GM11168 (cell line): Measurements from ENCODE around the gene NFASC.

ENCODE experiments used
- in situ Hi-C: fragments of 300-500 bp; cut with MboI; formaldehyde crosslinking; loops from one replicate; pipeline ENCODE4 v1.12.0; 2022; ENCODE audit warnings: low sequenced_read_pairs; ENCODE audit not compliant: unreplicated experiment

The NFASC gene

DNA sequence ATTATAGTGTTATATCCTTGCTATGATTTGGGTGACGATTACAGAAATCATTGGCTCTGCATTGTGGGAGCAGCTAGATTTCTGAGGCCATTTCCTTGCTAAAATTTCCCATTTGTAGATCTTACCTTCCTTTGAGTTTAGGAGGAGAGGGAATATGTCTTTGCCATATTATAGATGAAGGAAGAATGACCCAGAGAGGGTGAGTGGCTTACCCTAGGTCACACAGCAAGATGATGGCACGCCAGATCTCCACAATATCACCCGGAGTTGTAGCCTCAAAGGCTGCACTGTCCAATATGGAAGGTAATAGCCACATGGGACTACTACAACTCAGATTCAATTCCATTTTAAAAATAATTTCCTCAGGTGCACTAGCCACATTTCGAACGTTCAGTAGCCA, 182.6 kb downstream of the NFASC start:
- in situ Hi-C loops: no loop called here

DNA sequence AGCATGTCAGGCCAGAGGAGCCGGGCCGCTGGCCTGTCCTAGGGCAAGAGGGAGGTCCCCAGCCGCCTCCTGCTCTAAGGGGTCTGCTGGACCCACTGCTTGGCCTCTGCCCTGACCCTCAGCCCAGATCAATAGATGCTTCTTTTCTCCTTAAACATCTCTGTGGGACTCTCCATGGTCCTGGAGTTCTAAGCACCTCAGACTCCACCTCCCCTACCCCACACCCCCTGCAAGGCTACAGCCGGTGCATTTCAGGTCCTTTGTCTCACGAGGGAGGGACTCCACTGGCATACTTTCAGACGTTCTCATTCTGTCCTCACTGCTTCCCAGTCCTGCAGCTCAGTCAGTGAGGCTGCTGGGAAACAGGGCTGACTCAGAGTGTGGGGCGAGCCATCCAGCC, 183.4 kb downstream of the NFASC start:
- in situ Hi-C loops: no loop called here

DNA sequence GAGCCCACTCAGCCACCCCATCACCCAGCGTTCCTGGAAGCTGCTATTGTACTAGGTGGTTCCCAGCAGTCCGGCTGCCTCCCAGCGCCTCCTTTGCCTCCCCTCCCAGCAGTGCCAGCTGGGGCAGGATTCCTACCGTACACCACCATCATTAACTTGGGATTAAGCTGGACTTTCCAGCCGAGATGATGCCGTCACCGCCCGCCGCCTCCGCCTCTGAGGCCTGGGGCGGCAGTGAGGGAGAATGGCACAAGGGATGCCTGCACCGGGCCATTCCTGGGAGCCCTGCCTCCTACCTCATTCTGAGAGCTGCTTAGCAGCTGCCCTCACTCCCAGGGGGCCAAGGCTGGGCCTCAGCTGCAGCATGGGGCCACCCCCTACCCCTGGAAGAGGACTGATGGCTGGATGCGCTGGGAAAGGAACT, 185.5 kb downstream of the NFASC start:
- in situ Hi-C loops: no loop called here

DNA sequence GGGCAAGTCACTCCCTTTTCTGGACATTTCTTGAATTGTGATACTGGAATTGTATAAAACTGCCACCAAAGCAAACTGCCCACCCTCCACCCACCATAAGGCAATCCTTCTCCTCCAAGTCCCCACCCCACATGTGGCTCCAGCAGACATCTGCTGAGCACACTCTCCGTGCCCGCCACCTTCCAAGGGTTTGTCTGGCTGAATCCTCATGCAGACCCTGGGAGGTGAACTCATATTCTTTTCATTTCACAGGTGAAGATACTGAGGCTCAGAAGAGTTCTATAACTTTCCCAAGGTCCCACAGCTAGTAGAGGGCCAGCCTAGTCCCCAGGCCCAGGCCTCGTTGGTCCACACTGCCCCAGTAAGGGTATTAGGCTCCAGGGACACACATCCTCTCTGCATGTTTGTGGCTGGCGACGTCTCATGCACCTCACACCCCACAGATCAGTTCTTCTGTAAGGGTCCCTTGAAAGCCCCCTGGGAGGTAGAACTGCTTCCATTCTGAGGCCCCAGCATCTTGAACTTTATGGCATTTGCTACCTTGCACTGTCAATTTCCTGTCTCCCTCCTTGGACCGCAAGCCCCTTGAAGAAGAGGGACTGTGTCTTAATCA, 186.4 kb downstream of the NFASC start:
- in situ Hi-C loops: no loop called here

DNA sequence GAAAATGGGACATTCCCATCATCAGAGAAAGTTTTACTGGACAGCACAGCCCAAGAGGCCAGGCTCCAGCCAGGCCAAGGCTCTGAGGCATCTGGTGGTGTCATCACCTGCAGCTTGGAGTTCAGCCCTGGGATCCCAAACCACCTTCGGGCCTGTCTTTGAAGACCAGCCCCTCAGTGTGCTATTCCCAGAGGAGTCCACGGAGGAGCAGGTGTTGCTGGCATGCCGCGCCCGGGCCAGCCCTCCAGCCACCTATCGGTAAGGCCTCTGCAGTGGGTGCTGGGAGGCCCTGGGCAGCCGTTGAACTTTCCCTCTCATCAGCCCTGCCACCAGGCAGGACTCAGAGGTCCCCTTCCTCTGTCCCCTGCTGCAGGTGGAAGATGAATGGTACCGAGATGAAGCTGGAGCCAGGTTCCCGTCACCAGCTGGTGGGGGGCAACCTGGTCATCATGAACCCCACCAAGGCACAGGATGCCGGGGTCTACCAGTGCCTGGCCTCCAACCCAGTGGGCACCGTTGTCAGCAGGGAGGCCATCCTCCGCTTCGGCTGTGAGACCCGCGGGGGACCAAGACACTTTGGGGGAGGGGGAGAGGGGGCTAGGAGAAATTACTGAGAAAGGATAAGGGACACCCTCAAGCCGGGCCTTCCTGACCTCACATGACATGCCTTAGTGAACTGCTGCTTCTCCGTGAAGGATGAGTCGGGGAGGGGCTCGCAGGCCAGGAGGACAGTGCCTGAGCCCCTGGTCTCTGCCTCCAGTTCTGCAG, 187.3 kb downstream of the NFASC start:
- in situ Hi-C loops: no loop called here

DNA sequence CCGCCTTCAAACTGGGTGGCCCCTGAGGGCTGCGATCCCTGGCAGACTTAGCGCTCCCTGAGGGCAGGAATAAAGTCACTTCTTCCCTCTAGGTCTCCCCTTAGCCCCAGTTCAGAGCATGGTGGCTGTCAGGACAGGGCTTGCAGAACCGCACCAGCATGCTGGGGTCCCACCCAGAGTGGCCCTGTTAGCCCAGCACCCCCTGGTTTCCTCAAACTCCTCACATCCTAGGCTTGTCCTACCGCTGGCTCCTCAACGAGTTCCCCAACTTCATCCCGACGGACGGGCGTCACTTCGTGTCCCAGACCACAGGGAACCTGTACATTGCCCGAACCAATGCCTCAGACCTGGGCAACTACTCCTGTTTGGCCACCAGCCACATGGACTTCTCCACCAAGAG, 188.2 kb downstream of the NFASC start:
- in situ Hi-C loops: no loop called here

DNA sequence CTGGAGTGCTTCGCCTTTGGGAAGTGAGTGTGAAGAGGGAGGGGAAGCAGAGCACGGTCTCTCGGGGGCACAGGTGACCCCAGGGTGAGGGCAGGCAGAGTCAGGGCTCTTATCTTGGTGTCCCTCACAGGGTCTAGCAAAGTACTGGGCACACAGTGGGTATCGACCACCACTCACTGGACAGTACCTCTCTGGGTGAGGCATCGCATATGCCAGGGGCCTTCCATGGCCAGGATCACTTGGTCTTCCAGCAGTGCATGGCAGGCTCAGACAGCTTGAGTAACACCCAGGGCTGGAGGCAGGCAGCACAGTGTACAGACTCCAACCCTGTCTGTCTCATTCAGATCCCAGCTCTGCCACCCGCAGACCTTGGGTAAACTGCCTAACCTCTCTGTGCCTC, 189.0 kb downstream of the NFASC start:
- in situ Hi-C loops: loop anchor here (10.0 kb wide), 1 partner anchor 85 kb away; no protein-coding TSS in a partner anchor

DNA sequence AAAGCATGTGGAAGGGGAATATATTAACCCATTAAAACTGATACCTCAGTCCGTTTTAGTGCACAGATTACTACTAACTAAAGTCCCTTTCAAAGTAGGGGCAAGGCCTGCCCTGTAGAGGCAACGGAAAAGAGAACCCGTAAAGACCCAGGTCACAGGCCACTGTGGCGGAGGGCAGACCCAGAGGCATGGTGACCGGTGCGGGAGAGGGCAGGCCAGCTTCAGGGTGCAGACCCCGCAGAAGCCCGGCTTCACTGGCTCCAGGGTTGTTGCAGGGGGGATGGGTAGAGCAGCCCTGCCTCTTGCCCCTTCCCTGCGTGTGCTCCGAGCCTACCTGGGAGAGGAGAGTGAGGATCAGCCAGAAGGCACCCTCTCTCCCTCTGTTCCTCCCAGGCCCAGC, 190.1 kb downstream of the NFASC start:
- in situ Hi-C loops: loop anchor here (10.0 kb wide), 1 partner anchor 86 kb away; no protein-coding TSS in a partner anchor

DNA sequence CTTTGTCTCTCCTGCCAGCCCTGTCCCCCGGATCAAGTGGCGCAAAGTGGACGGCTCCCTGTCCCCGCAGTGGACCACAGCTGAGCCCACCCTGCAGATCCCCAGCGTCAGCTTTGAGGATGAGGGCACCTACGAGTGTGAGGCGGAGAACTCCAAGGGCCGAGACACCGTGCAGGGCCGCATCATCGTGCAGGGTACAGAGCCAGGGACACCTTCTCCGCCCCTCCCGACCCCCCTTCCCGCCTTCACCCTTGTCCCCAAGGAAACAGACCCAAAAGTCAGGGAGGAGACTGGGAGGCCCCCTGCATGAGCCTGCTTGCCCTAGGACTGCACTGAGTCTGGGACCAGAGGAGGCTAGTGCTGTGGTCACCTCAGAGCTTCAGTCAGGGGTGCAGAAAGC, 190.6 kb downstream of the NFASC start:
- in situ Hi-C loops: loop anchor here (10.0 kb wide), 1 partner anchor 86 kb away; no protein-coding TSS in a partner anchor

DNA sequence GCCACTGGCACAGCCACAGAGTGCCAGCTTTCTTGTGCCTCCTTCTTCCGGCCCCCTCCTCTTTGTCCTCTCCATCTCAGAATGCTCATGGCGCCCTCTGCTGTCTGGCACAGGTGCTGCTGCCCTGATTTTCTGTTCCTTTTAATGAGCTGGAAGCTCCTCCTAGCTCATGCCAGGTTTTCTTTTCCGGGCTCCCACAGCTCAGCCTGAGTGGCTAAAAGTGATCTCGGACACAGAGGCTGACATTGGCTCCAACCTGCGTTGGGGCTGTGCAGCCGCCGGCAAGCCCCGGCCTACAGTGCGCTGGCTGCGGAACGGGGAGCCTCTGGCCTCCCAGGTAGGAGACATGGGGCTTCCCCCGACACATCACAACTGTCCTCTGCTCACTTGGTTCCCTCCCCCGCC, 191.0 kb downstream of the NFASC start:
- in situ Hi-C loops: loop anchor here (10.0 kb wide), 1 partner anchor 87 kb away; no protein-coding TSS in a partner anchor

DNA sequence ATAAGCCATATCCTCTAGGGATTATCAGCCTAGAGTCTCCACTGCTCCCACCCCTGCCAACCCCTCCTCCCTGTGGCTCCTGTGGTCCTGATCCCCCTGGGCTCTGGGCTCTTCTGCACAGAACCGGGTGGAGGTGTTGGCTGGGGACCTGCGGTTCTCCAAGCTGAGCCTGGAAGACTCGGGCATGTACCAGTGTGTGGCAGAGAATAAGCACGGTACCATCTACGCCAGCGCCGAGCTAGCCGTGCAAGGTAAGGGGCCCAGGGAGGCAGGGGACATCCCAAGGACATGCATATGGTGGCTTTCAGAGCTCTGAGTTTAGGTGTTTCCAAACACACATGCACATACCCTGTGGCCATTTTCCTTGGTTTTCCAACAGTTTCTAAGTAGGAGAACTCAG, 191.7 kb downstream of the NFASC start:
- in situ Hi-C loops: loop anchor here (10.0 kb wide), 1 partner anchor 88 kb away; no protein-coding TSS in a partner anchor

DNA sequence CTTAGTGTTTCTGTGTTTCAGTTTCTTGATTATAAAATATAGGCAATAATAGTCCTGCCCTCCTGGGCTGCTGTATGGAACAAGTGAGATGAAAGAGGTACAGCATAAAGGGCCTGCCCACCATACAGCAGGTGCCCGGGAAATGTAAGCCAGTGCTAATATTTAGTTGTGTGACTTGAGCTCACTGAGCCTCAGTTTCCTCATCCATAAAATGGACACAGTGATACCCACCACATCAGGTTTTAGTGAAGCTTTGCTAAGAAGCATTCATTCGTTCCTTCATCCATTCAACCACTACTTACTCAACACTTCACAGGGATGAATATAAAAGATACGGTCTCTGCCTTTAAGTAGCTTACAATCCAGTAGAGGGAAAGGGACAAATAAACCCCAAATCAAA, 192.2 kb downstream of the NFASC start:
- in situ Hi-C loops: loop anchor here (10.0 kb wide), 1 partner anchor 88 kb away; no protein-coding TSS in a partner anchor

DNA sequence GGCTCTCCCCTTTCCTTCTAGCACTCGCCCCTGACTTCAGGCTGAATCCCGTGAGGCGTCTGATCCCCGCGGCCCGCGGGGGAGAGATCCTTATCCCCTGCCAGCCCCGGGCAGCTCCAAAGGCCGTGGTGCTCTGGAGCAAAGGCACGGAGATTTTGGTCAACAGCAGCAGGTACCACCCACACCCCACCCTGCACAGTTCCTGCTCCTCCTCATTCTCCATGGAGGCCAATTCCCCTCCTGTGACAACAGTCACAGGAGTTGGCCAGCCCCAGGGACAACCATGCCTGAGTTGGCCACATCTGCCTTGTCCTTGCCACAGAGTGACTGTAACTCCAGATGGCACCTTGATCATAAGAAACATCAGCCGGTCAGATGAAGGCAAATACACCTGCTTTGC, 193.6 kb downstream of the NFASC start:
- in situ Hi-C loops: loop anchor here (10.0 kb wide), 1 partner anchor 90 kb away; no protein-coding TSS in a partner anchor

DNA sequence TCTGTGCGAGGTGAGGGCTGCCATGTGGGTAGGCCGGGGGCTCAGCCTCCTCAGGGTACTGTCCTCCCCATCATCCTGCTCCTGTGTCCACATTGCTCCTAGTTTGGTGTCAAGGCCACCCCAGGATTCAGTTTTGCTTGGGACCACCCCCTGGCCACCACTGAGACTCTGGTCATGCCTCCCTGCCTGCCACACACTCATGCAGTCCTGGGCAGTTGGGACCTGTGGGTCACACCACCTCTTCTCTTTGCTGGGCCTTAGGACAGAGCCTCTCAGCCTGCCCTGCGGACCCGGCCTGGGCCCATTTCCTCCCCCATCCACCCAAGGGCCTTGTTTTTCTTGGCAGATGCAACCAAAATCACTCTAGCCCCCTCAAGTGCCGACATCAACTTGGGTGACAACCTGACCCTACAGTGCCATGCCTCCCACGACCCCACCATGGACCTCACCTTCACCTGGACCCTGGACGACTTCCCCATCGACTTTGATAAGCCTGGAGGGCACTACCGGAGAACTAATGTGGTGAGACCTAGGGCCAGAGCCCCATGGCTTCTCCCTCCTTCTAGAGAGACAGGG, 194.2 kb downstream of the NFASC start:
- in situ Hi-C loops: loop anchor here (10.0 kb wide), 1 partner anchor 90 kb away; no protein-coding TSS in a partner anchor

DNA sequence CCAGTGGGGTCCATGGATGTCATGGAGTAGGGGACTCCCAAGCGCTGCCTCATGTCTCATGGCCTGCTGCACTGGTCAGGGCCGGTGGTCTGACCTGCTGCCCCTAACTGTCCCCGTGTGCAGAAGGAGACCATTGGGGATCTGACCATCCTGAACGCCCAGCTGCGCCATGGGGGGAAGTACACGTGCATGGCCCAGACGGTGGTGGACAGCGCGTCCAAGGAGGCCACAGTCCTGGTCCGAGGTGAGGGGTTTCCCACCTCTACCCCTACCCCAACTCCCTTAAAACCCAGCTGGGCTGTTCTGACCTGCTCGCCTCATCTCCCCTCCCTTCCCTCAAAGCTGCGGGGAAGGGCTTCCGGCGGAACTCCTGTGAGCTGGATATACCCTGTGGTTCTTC, 195.0 kb downstream of the NFASC start:
- in situ Hi-C loops: loop anchor here (10.0 kb wide), 1 partner anchor 91 kb away; no protein-coding TSS in a partner anchor

DNA sequence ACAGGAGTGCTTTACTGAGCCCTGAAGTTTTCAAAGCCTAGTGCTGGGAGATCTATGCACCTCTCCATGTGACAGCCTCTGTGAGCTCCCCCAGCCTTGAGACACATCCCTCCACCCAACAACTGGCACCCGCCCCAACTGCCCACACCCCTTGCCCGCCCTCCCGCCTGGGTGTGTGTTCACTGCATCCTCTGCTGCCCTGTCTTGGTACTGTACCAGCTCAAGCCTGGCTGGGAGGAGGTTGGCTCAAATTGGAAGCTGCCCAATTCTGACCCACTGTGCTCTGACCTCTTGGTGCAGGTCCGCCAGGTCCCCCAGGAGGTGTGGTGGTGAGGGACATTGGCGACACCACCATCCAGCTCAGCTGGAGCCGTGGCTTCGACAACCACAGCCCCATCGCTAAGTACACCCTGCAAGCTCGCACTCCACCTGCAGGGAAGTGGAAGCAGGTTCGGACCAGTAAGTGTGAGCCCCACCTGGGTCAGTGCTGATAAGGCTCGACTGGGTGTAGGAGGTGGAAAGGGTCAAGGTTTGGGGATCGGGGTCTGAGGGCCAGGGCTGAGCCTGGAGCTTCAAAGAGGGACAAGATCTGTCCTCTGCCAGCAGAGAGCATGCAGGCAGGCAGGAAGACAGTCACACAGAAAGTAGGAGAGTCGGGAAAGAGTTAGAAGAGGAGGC, 195.6 kb downstream of the NFASC start:
- in situ Hi-C loops: loop anchor here (10.0 kb wide), 1 partner anchor 91 kb away; no protein-coding TSS in a partner anchor

DNA sequence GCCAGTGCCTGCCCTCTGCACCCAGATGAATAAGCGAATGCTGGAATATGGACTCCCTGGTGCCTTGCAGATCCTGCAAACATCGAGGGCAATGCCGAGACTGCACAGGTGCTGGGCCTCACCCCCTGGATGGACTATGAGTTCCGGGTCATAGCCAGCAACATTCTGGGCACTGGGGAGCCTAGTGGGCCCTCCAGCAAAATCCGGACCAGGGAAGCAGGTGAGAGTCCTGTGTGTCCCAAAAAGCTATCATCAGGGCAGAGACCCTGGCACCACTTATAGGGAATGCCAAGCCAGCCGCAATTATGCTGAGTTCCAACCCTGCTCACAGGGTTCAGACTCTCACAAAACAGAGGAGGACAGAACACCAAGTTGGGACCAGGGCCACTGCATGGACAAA, 196.4 kb downstream of the NFASC start:
- in situ Hi-C loops: loop anchor here (10.0 kb wide), 1 partner anchor 92 kb away; no protein-coding TSS in a partner anchor

DNA sequence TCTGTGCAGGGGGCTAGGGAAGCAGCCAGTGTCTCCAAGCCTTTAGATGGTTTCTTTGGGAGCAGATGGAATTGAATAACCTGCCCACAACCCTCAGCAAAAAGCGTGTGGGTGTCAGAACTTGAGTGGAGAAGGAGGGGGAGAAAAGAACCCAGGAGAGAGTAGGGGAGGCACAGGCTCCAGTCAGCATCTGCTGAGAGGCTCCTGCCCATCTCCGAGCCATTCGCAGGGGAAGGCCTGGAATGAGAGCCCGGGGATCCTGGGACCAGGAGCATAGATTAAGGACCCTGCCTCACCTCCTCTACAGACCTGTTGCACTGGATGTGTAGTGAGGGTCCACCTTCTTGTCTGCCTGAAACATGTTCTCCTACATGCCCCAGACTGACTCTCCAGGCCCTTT, 197.3 kb downstream of the NFASC start:
- in situ Hi-C loops: loop anchor here (10.0 kb wide), 1 partner anchor 93 kb away; no protein-coding TSS in a partner anchor

DNA sequence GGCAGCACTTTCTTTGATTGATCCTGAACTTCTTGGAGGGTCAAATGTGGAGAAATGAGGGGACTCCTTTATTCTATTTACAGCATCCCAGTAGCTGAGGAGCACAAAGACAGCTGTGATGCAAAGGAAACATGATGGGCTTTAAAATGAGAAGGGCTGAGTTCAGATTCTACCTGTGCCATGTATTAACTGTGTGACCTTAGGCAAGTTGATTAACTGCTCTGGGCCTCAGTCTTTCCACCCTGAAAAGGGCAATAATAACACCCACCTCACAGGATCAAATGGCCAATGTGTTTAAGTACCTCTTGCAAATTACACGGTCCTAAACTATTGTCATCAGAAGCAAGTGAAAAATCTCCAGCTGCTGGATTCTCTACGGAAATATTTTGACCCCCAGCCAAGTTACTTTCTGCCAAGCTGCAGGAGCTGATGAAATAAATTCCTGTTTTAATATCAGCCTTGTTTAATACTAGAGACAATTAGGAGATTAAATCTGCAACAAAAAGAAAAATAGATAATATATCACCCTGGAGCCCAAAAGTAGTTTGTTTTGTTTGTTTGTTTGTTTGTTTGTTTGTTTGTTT, 197.9 kb downstream of the NFASC start:
- in situ Hi-C loops: loop anchor here (10.0 kb wide), 1 partner anchor 94 kb away; no protein-coding TSS in a partner anchor
